ENCODE results near the gene CNTNAP3B.
"Not testable (repeated sequence)": the region's sequence is repeated elsewhere in the genome, so short reads cannot be mapped to it uniquely, and the experiment has no call there.

The CNTNAP3B gene

GRCh38 chr9:41991607-41992006, 137.6 kb downstream of the CNTNAP3B start:
- CTCF ChIA-PET; POLR2A ChIA-PET; DNase-seq (ENCODE audit: extremely low spot score): not testable (repeated sequence)

- POLR2A ChIA-PET; CTCF ChIA-PET; DNase-seq (ENCODE audit: extremely low spot score): not testable (repeated sequence)
Observed at GRCh38 chr9:41980271-41980670, 149.0 kb downstream of the CNTNAP3B start.

- DNase-seq (ENCODE audit: extremely low spot score); CTCF ChIA-PET; POLR2A ChIA-PET: not testable (repeated sequence)
Observed at GRCh38 chr9:41977965-41978600, 151.1 kb downstream of the CNTNAP3B start.

- DNase-seq (ENCODE audit: extremely low spot score); POLR2A ChIA-PET; CTCF ChIA-PET: not testable (repeated sequence)
Observed at GRCh38 chr9:41974906-41975305, 154.3 kb downstream of the CNTNAP3B start.

- CTCF ChIA-PET; DNase-seq (ENCODE audit: extremely low spot score); POLR2A ChIA-PET: not testable (repeated sequence)
Observed at GRCh38 chr9:41953007-41953406, 176.2 kb downstream of the CNTNAP3B start.

- POLR2A ChIA-PET; DNase-seq (ENCODE audit: extremely low spot score); CTCF ChIA-PET: not testable (repeated sequence)
Observed at GRCh38 chr9:41941738-41942137, 187.5 kb downstream of the CNTNAP3B start.

- CTCF ChIA-PET; POLR2A ChIA-PET; DNase-seq (ENCODE audit: extremely low spot score): not testable (repeated sequence)
Observed at GRCh38 chr9:41938143-41938542, 191.1 kb downstream of the CNTNAP3B start.

- CTCF ChIA-PET; POLR2A ChIA-PET; DNase-seq (ENCODE audit: extremely low spot score): not testable (repeated sequence)
Observed at GRCh38 chr9:41935727-41936126, 193.5 kb downstream of the CNTNAP3B start.

GRCh38 chr9:41929172-41929571, 200.1 kb downstream of the CNTNAP3B start:
- POLR2A ChIA-PET; CTCF ChIA-PET; DNase-seq (ENCODE audit: extremely low spot score): not testable (repeated sequence)

GRCh38 chr9:41917374-41917773, 211.9 kb downstream of the CNTNAP3B start:
- DNase-seq (ENCODE audit: extremely low spot score); POLR2A ChIA-PET; CTCF ChIA-PET: not testable (repeated sequence)

- DNase-seq (ENCODE audit: extremely low spot score); POLR2A ChIA-PET; CTCF ChIA-PET: not testable (repeated sequence)
Observed at GRCh38 chr9:41905488-41905887, 223.7 kb downstream of the CNTNAP3B start.

- DNase-seq (ENCODE audit: extremely low spot score); POLR2A ChIA-PET; CTCF ChIA-PET: not testable (repeated sequence)
Observed at GRCh38 chr9:41902762-41903161, 226.5 kb downstream of the CNTNAP3B start.

GRCh38 chr9:41898720-41899343, 230.4 kb downstream of the CNTNAP3B start:
- CTCF ChIA-PET; DNase-seq (ENCODE audit: extremely low spot score); POLR2A ChIA-PET: not testable (repeated sequence)

- CTCF ChIA-PET; DNase-seq (ENCODE audit: extremely low spot score); POLR2A ChIA-PET: not testable (repeated sequence)
Observed at GRCh38 chr9:41874557-41874956, 254.7 kb downstream of the CNTNAP3B start.

- POLR2A ChIA-PET; DNase-seq (ENCODE audit: extremely low spot score); CTCF ChIA-PET: not testable (repeated sequence)
Observed at GRCh38 chr9:41855422-41855821, 273.8 kb downstream of the CNTNAP3B start.

- DNase-seq (ENCODE audit: extremely low spot score); CTCF ChIA-PET; POLR2A ChIA-PET: not testable (repeated sequence)
Observed at GRCh38 chr9:41851848-41852740, 277.1 kb downstream of the CNTNAP3B start.

GRCh38 chr9:41847829-41848228, 281.4 kb downstream of the CNTNAP3B start:
- POLR2A ChIA-PET; CTCF ChIA-PET; DNase-seq (ENCODE audit: extremely low spot score): not testable (repeated sequence)
